Measurements from ENCODE around the gene LCLAT1.
A peak's percentile ranks its signal among the peaks of the same experiment; 100 is the strongest.

DNA sequence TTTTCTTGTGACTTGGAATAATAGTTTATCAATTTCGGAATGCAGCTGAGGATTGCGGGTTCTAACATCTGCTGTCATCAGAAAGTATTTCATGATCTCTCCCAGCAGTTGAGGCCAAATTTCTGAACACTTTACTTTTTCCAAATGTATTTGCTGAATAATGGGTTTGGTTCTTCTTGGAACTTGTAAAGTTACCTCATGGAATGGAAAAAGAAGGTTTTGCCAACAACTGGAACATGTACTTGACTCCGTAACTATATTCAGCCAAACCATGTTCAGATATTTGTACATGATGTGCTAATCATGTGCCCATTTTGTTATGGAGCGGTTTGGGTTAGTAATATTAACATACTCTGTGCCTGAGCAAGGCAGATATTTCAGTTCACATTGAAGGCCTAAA, 119.6 kb downstream of the LCLAT1 start:
- TF ChIP-seq, protein P1, sequence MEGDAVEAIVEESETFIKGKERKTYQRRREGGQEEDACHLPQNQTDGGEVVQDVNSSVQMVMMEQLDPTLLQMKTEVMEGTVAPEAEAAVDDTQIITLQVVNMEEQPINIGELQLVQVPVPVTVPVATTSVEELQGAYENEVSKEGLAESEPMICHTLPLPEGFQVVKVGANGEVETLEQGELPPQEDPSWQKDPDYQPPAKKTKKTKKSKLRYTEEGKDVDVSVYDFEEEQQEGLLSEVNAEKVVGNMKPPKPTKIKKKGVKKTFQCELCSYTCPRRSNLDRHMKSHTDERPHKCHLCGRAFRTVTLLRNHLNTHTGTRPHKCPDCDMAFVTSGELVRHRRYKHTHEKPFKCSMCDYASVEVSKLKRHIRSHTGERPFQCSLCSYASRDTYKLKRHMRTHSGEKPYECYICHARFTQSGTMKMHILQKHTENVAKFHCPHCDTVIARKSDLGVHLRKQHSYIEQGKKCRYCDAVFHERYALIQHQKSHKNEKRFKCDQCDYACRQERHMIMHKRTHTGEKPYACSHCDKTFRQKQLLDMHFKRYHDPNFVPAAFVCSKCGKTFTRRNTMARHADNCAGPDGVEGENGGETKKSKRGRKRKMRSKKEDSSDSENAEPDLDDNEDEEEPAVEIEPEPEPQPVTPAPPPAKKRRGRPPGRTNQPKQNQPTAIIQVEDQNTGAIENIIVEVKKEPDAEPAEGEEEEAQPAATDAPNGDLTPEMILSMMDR (IDR thresholded peaks at IDR 0.05): no peak
- TF ChIP-seq POLR2AphosphoS5 (IDR thresholded peaks at IDR 0.05) (peak in 1 of 2 donors; percentile 7), POLR2A (IDR thresholded peaks at IDR 0.05) (no peak), EP300 (IDR thresholded peaks at IDR 0.05) (no peak)

Measured in upper lobe of left lung (tissue), 4 donors.